ENCODE measurements around the gene ZNF668. TPM values are rescaled to one million over a fixed set of nuclear protein-coding genes. Genes with fewer than 3 reads are reported as not detected.

ZNF668 gene
- total RNA-seq, 4 donors from 2014 or later: 7.9 to 17.9 (median 10.2) TPM

DNA sequence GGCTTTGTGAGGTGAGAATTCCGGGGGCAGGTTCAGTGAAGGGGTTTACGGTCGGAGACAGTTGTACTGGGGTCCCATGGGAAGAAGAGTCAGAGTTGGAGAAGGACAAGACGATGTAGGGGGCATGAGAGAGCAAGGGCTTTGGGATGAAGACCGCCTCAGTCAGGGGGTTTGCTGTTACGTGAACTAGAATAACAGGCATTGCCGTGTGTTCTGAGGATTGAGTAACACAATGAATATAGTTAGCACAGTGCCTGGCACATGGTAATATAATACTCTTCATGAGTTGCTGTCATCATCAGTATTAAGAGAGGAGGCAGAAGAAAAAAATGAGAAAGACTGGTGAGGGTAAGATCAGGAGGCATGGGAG lies 759 bp upstream of the ZNF668 start:
- H3K27me3 ChIP-seq: no peaks in the 10 kb centered on the region
- peaks cover 0 to 35% (median 8%) of the 10 kb centered on the region in 4 donors for H3K36me3 ChIP-seq
- TF ChIP-seq POLR2AphosphoS5 (IDR thresholded peaks at IDR 0.05) (no peak), POLR2A (IDR thresholded peaks at IDR 0.05) (no peak), EP300 (IDR thresholded peaks at IDR 0.05; ENCODE audit: low read depth) (no peak), CTCF (IDR thresholded peaks at IDR 0.05) (no peak)
- H3K4me3 ChIP-seq: peak overlapping the region; percentile 84 to 97 (median 91)
- H3K4me1 ChIP-seq: peaks cover 14 to 31% (median 24%) of the 10 kb centered on the region in 4 donors
- in situ Hi-C loops (cut with MboI; ENCODE audit: low pct_ligation_motif_present in 1 of 4, low pct_unique_long_range_greater_than_20kb in 1 of 4, low sequenced_read_pairs in 3 of 4) (no loop called here), intact Hi-C loops (cut with DNase I; ENCODE audit: low total_unique reads) (no loop called here)
- 0 to 1% methylated on average over 3 to 7 of the region's 7 CpGs for WGBS, 2 donors (ENCODE audit: low coverage in 1 of 2)
- H3K9me3 ChIP-seq: no peaks in the 10 kb centered on the region
- peak overlapping the region; percentile 94 to 97 (median 96) for H3K27ac ChIP-seq
- no peak for DNase-seq

GRCh38 chr16:31073142-31073969 lies 684 bp downstream of the ZNF668 start:
- peak; percentile 94 for DNase-seq
- no peaks in the 10 kb centered on the region for H3K9me3 ChIP-seq
- whole genome bisulfite sequencing, 2 donors (ENCODE audit: low coverage in 1 of 2): 1% methylated on average over 82 of the region's 83 CpGs; no CpG with 5 or more reads in 1 of the 2 donors
- peaks cover 14 to 31% (median 24%) of the 10 kb centered on the region in 4 donors for H3K4me1 ChIP-seq
- in situ Hi-C loops (cut with MboI; ENCODE audit: low pct_ligation_motif_present in 1 of 4, low pct_unique_long_range_greater_than_20kb in 1 of 4, low sequenced_read_pairs in 3 of 4): no loop called here
- H3K4me3 ChIP-seq: peak overlapping the region; percentile 75 to 97 (median 91)
- intact Hi-C loops (cut with DNase I; ENCODE audit: low total_unique reads): no loop called here
- no peak for TF ChIP-seq EP300 (IDR thresholded peaks at IDR 0.05; ENCODE audit: low read depth)
- peak; percentile 1 to 27 (median 6) for TF ChIP-seq POLR2AphosphoS5 (IDR thresholded peaks at IDR 0.05)
- TF ChIP-seq POLR2A (IDR thresholded peaks at IDR 0.05): no peak
- TF ChIP-seq CTCF (IDR thresholded peaks at IDR 0.05): no peak
- peak overlapping the region; percentile 94 to 97 (median 96) for H3K27ac ChIP-seq
- peaks cover 0 to 21% (median 4%) of the 10 kb centered on the region in 4 donors for H3K36me3 ChIP-seq
- no peaks in the 10 kb centered on the region for H3K27me3 ChIP-seq

DNA sequence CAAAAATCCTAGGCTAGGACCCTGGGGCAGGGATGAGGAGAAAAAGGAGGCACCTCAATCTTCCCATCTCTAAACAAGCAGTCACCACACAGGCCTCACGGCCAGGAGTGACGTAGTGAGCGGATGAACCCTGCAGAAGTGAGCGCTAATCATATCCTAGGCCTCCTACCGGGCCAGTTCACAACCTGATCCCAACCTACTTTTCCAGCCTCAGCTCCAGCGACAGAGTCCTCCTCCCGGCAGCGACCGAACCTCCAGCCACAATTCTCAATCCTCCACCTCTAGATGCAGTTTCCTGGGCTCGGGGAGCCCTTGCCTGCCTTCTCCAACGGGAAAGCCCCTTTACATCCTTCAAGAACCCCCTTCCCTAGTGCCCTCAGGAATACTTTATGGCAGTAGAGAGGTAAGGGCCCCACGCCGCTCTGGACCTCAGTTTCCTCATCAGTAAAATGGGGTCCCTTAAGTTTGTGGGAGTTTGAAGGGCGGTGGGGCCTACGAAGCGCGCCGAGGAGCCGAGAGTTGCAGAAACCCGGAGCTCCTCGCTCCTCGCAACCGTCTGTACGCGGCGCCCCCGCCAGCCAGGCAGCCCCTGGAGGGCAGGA lies 1.4 kb downstream of the ZNF668 start:
- DNase-seq: peak; percentile 38
- peaks cover 0 to 14% (median under 1%) of the 10 kb centered on the region in 4 donors for H3K36me3 ChIP-seq
- 0% methylated on average over 27 of the region's 27 CpGs; no CpG with 5 or more reads in 1 of the 2 donors for WGBS, 2 donors (ENCODE audit: low coverage in 1 of 2)
- intact Hi-C loops (cut with DNase I; ENCODE audit: low total_unique reads) (no loop called here), in situ Hi-C loops (cut with MboI; ENCODE audit: low pct_ligation_motif_present in 1 of 4, low pct_unique_long_range_greater_than_20kb in 1 of 4, low sequenced_read_pairs in 3 of 4) (no loop called here)
- H3K27me3 ChIP-seq: no peaks in the 10 kb centered on the region
- TF ChIP-seq POLR2A (IDR thresholded peaks at IDR 0.05) (no peak), POLR2AphosphoS5 (IDR thresholded peaks at IDR 0.05) (no peak), EP300 (IDR thresholded peaks at IDR 0.05; ENCODE audit: low read depth) (no peak), CTCF (IDR thresholded peaks at IDR 0.05) (no peak)
- peak overlapping the region; percentile 75 to 97 (median 91) for H3K4me3 ChIP-seq
- peaks cover 14 to 31% (median 24%) of the 10 kb centered on the region in 4 donors for H3K4me1 ChIP-seq
- H3K27ac ChIP-seq: peak overlapping the region; percentile 94 to 97 (median 96)
- H3K9me3 ChIP-seq: no peaks in the 10 kb centered on the region

GRCh38 chr16:31071861-31072260 lies 2.2 kb downstream of the ZNF668 start:
- WGBS, 2 donors (ENCODE audit: low coverage in 1 of 2): 14 to 32% methylated on average over 3 to 4 of the region's 4 CpGs
- H3K4me1 ChIP-seq: peaks cover 14 to 31% (median 24%) of the 10 kb centered on the region in 4 donors
- H3K9me3 ChIP-seq: no peaks in the 10 kb centered on the region
- intact Hi-C loops (cut with DNase I; ENCODE audit: low total_unique reads): no loop called here
- H3K36me3 ChIP-seq: peaks cover 0 to 6% (median 0%) of the 10 kb centered on the region in 4 donors
- TF ChIP-seq POLR2AphosphoS5 (IDR thresholded peaks at IDR 0.05) (no peak), CTCF (IDR thresholded peaks at IDR 0.05) (no peak), EP300 (IDR thresholded peaks at IDR 0.05; ENCODE audit: low read depth) (no peak), POLR2A (IDR thresholded peaks at IDR 0.05) (no peak)
- DNase-seq: no peak
- in situ Hi-C loops (cut with MboI; ENCODE audit: low pct_ligation_motif_present in 1 of 4, low pct_unique_long_range_greater_than_20kb in 1 of 4, low sequenced_read_pairs in 3 of 4): no loop called here
- H3K27me3 ChIP-seq: no peaks in the 10 kb centered on the region
- H3K4me3 ChIP-seq: peak overlapping the region in 1 of 4 donors; percentile 91
- peak overlapping the region in 3 of 4 donors; percentile 94 to 97 (median 95) for H3K27ac ChIP-seq
